GM20000 (cell line): Measurements from ENCODE around the gene TBC1D1.

Experiments
- DNase-seq: peaks from one replicate; pipeline ENCODE4 v3.0.0; 2012; ENCODE audit warnings: low spot score
- TF ChIP-seq, protein P1 (sequence below): IDR thresholded peaks from 2 replicates; pipeline ENCODE4 v1.5.1; 2012; ENCODE audit warnings: mild to moderate bottlenecking, control low read depth; ENCODE audit errors: extremely low read depth, missing control alignments

TBC1D1 gene

DNA sequence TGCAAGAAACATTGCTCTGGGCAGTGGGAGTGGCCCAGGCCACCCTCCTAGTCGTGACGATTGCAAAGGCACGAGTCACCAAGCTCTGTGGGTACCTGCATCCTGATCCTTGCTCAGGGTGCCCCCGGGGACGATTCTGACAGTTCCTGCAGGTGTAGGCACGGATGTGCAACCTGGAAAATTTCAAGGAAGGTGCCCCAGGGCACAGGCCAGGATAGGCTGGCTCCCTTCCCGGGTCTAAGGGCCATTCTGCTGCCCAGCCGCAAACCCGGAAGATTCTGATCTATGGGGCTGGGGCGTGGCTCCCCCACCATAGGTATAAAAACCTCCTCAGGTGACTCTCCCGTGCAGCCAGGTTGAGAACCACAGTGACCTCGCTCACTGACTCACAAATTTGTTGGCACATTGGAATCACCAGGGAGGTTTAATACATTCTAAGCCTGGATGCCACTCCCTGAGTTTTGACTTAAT lies 297.8 kb downstream of the TBC1D1 start:
- DNase-seq: no peak
- TF ChIP-seq, protein P1, sequence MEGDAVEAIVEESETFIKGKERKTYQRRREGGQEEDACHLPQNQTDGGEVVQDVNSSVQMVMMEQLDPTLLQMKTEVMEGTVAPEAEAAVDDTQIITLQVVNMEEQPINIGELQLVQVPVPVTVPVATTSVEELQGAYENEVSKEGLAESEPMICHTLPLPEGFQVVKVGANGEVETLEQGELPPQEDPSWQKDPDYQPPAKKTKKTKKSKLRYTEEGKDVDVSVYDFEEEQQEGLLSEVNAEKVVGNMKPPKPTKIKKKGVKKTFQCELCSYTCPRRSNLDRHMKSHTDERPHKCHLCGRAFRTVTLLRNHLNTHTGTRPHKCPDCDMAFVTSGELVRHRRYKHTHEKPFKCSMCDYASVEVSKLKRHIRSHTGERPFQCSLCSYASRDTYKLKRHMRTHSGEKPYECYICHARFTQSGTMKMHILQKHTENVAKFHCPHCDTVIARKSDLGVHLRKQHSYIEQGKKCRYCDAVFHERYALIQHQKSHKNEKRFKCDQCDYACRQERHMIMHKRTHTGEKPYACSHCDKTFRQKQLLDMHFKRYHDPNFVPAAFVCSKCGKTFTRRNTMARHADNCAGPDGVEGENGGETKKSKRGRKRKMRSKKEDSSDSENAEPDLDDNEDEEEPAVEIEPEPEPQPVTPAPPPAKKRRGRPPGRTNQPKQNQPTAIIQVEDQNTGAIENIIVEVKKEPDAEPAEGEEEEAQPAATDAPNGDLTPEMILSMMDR: no peak
